Measurements from ENCODE around the gene SLC25A41. TPM values are rescaled to one million over a fixed set of nuclear protein-coding genes. Genes with fewer than 3 reads are reported as not detected.

The SLC25A41 gene
- total RNA-seq (2022; extraction: Qiagen RNA extraction) = 0.09 to 0.17 TPM (median 0.15 TPM) in 4 of 5 replicates, not detected in the other

DNA sequence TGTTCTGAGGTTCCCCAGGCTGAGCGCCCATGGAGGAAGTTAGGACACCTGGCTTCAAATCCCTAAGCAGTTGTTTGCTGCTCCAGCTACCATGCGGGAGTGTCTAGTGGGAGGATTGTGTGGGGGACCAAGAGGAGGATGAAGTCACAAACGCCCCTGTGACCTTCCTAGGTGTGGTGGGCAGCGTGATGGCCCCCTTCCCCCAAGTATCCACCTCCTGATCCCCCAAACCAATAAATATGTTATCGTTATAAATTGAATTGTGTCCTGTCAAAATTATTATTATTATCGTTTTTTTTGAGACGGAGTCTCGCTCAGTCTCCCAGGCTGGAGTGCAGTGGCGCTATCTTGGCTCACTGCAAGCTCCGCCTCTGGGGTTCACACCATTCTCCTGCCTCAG is at the start of gene SLC25A41:
Gene SLC25A41, minus strand, starts transcription at position 101 of the 400 bp plus-strand sequence. Its CDS starts 70 bp downstream, at position 31.

DNA sequence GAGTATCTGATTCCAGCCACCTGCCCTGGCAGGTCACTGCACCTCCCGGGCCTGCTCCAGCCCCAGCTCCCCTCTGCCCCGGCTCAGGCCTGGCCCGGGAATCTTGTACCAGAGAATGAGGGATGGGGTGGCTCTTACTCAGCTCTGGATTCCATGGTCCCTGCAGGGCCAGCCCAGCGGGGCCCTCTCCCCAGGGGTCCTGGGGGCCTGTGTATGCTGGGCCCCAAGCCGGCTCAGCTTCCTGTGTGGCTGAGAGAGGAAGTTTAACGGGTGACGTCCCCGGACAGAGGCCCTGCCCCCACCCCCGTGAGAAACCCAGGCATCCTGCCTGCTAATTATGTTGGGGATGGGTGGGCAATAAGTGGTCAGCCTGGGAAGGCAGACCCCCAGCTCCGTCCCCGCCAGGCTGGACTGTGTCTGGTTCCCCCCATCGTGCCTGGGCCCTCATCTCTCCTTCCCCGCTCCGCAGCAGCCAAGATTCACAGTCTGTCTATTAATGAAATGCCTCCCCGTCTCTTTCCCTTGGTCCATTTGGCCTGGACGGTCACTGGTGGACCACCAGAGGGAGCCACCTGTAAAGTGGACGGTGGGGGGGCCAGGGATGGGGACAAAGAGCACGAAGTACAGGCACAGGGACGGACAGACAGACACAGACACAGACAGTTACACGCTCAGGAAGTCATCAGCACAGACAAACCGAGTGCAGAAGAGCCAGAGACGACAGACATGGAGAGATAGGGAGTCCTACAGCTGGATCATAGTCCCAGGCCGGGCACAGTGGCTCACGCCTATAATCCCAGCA is 48.2 kb upstream of the SLC25A41 start, which contains the start of gene DENND1C:
Gene DENND1C, minus strand, starts transcription at position 247 of the 802 bp plus-strand sequence. Its CDS starts 92 bp downstream, at position 155.

DNA sequence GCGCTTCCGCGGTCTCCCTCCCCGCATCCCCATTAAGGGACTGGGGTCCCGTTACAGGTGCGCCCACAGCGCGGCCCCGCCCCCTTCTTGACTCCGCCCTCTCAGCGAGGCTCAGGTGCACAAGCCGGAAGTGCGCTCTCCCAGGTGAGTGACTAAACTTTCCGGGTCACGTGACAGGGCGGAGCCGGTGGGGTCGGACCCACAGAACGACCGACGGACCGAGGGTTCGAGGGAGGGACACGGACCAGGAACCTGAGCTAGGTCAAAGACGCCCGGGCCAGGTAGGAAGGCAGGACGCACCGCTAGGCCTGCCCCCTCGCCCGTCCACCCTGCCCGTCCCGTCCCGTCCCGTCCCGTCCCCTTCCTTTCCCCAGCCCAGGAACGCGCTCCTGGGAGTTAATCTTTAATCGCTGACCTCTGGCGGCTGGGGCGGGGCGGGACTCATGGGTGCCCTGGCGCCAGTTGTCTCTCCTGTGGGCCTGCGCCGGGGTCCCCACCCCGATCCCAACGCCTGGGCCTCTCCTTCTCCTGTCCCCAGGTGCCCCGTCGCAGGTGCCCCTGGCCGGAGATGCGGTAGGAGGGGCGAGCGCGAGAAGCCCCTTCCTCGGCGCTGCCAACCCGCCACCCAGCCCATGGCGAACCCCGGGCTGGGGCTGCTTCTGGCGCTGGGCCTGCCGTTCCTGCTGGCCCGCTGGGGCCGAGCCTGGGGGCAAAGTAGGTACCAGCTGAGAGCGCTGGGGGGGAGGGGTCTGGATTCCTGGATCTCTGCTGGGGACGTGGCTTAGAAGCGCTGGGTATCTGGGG is 30.7 kb upstream of the SLC25A41 start, which contains the start of gene CRB3:
Gene CRB3, plus strand, starts transcription at position 202 of the 804 bp plus-strand sequence. Its CDS starts 431 bp downstream, at position 633.

DNA sequence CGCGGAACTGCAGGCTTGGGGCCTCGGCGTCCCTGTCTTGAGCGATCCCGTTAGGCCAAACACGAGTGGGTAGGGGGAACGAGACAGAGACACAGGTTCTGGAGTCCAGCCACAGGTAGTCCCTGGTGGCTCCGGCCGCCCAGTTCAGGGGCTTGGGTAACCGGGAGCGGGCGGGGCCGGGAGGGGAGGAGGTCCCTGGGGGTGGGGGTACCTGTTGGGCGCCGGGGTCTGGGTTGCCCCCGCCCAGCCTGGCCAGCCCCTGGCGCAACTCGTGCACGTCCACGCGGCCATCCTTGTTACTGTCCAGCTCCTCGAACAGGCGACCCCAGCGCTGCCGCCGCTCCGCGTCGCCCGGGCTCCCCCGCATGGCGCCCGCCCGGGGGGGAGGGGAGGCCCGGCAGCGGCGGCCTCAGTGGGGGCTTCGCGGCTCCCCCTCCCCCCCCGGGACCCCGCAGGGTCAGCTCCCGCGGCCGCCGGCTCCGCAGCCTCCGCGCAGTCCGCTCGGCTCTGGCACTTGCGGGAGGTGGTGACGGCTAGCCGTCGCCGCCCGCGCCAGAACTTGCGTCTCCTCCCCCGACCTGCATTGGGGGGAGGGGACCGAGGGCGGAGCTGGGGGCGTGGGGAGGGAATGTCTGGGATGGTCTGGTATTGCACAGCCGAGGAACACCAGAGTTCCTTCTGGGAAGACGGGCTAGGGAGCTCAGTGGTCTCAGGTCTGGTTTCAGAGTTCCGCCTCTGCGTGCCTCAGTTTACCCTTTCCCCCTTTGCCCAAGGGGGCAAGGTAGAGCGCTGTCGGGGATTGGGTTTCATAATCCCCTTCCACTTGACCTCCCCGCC is 25.9 kb upstream of the SLC25A41 start, which contains the start of gene SLC25A23:
Gene SLC25A23, minus strand, starts transcription at position 531 of the 837 bp plus-strand sequence. Its CDS starts 164 bp downstream, at position 367.

DNA sequence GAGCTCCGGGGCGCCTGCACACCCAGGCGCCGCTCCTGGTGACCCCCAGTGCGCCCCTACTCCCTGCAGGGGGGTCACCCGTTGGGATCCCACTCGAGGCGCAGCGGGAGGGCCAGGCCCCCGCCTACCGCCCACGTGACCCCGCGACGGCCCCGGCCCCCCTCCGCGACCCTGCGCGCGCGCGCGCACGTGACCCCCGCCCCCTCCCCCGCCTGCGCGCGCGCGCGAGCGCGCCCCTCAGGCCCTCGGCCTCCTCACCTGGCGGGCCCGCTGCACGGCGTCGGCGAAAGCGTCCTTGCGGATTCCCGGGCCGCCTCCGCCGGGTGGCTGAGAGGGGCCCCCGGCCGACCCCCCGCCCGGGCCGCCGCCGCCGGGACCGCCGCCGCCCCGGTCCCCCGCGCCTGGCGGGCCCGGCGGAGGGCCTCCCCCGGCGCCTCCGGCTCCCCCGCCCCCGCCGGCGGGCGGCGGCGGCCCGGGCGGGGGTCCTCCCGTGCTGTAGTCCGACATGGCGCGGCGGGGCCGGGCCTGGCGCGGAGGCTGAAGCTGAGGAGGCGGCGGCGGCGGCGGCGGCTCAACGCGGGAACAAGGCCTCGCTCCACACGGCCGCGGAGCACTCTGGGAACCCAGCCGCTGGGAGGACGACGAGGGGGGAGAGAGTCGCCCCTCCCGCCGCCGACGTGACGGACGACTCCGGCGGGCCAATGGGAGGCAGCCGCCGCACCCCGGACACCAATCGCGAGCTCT is 9.2 kb downstream of the SLC25A41 start, which contains the start of gene KHSRP:
Gene KHSRP, minus strand, starts transcription at position 617 of the 744 bp plus-strand sequence. Its CDS starts 110 bp downstream, at position 507.

DNA sequence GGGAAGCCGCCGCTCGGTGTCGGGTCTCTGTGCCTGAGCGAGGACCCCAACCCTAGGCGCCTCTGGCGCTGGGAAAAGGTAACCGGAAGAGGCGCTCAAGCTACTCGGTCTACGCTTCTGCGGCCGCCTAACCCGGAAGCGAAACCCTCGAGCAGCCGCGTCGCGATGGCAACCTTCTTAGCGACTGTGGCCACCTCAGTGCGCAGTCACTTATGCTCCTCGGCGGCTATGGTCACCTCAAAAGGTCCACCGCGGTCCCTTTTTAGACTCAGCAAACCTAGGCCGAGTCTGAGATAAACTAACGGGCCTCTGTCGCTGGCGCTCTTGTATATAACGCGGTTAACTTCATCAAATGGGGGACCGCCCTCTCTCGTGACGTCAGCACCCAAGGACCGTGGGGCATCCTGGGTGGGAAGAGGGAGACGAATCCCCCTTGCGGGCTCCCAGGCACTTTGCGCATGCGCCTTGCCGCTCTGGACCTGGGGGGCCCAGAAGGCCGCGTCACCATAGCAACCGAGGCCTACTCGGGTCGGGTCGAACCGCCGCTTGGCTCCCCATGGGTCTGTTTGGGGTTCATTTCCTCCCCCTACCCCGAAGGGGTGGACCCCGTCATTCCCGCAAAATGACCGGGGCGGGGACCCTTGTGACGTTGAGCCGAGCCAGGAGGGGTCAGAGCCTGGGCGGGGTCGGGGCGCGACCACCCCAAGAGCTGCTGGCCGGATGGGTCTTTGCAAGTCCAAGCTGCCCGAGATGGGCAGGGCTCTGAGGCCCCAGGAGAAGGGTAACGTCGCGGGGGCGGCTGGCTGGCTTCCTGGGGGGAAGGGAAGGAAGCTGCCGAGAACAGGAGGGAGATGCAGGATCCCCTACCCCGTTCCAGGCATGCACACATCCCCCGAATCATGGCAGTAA is 40.2 kb downstream of the SLC25A41 start, which contains the start of gene GTF2F1:
Gene GTF2F1, minus strand, starts transcription at position 91 of the 909 bp plus-strand sequence. CDS start 169 bp downstream, outside the sequence.

Other genes with a start within 250 kb of the SLC25A41 start
- 16.0 to 23.8 TPM (median 21.7 TPM) in 5 replicates for gene MLLT1, start 153.8 kb downstream of the SLC25A41 start, total RNA-seq (2022; extraction: Qiagen RNA extraction)
- not detected in 5 replicates for gene ACER1, start 100.2 kb downstream of the SLC25A41 start, total RNA-seq (2022; extraction: Qiagen RNA extraction)
- gene CLPP, start 72.2 kb downstream of the SLC25A41 start, total RNA-seq (2022; extraction: Qiagen RNA extraction) = 46.1 to 75.9 TPM (median 70.6 TPM) in 5 replicates
- gene ALKBH7, start 61.0 kb downstream of the SLC25A41 start, total RNA-seq (2022; extraction: Qiagen RNA extraction) = 18.1 to 41.6 TPM (median 36.6 TPM) in 5 replicates
- gene PSPN, start 57.8 kb downstream of the SLC25A41 start, total RNA-seq (2022; extraction: Qiagen RNA extraction) = 0.65 to 1.0 TPM (median 0.76 TPM) in 5 replicates
- gene GTF2F1, start 40.6 kb downstream of the SLC25A41 start, total RNA-seq (2022; extraction: Qiagen RNA extraction) = 57.1 to 59.8 TPM (median 58.7 TPM) in 5 replicates
- gene KHSRP, start 9.0 kb downstream of the SLC25A41 start, total RNA-seq (2022; extraction: Qiagen RNA extraction) = 192 to 210 TPM (median 205 TPM) in 5 replicates
- gene SLC25A23, start 26.0 kb upstream of the SLC25A41 start, total RNA-seq (2022; extraction: Qiagen RNA extraction) = 15.2 to 20.3 TPM (median 18.4 TPM) in 5 replicates
- 3.0 to 6.1 TPM (median 5.2 TPM) in 5 replicates for gene CRB3, start 30.5 kb upstream of the SLC25A41 start, total RNA-seq (2022; extraction: Qiagen RNA extraction)
- gene DENND1C, start 48.0 kb upstream of the SLC25A41 start, total RNA-seq (2022; extraction: Qiagen RNA extraction) = 0.07 to 0.28 TPM (median 0.22 TPM) in 5 replicates
- gene TUBB4A, start 68.5 kb upstream of the SLC25A41 start, total RNA-seq (2022; extraction: Qiagen RNA extraction) = 4.6 to 6.8 TPM (median 6.4 TPM) in 5 replicates
- gene TNFSF9, start 97.3 kb upstream of the SLC25A41 start, total RNA-seq (2022; extraction: Qiagen RNA extraction) = 4.5 to 7.0 TPM (median 6.3 TPM) in 5 replicates
- gene CD70, start 157.4 kb upstream of the SLC25A41 start, total RNA-seq (2022; extraction: Qiagen RNA extraction) = 13.2 to 28.7 TPM (median 26.0 TPM) in 5 replicates
- 0.02 to 0.11 TPM (median 0.08 TPM) in 5 replicates for gene TNFSF14, start 236.4 kb upstream of the SLC25A41 start, total RNA-seq (2022; extraction: Qiagen RNA extraction)

Data from A549 treated with CORT108297 at 1 μM for 4 hours (cell line).